GM19238 (cell line): ENCODE data around the gene KRT27.
"Not testable (repeated sequence)": the region's sequence is repeated elsewhere in the genome, so short reads cannot be mapped to it uniquely, and the experiment has no call there.

ENCODE experiments used
- DNase-seq: peaks from one replicate; pipeline ENCODE4 v3.0.0; 2011; ENCODE audit warnings: low spot score; ENCODE audit not compliant: insufficient read length

Gene KRT27

GRCh38 chr17:40760105-40761016, 22.0 kb downstream of the KRT27 start:
- DNase-seq: no peak

- no peak for DNase-seq
These were observed 27.1 kb downstream of the KRT27 start, which contains the start of gene KRT25 for GRCh38 chr17:40755231-40755630. Gene KRT25 (minus strand): TSS chr17:40755331. CDS start chr17:40755271, 60 bp downstream.

- DNase-seq: no peak
These were observed 28.5 kb downstream of the KRT27 start for GRCh38 chr17:40753804-40754203.

- no peak for DNase-seq
These were observed 31.3 kb downstream of the KRT27 start for GRCh38 chr17:40751065-40751464.

GRCh38 chr17:40750391-40750790, 32.0 kb downstream of the KRT27 start:
- no peak for DNase-seq

- not testable (repeated sequence) for DNase-seq
These were observed 33.7 kb downstream of the KRT27 start for GRCh38 chr17:40748666-40749065.

GRCh38 chr17:40738553-40738952, 43.8 kb downstream of the KRT27 start:
- DNase-seq: no peak

- DNase-seq: no peak
These were observed 47.3 kb downstream of the KRT27 start for GRCh38 chr17:40735016-40735415.

GRCh38 chr17:40734018-40734417, 48.3 kb downstream of the KRT27 start:
- no peak for DNase-seq

- DNase-seq: no peak
These were observed 51.4 kb downstream of the KRT27 start for GRCh38 chr17:40730970-40731369.

GRCh38 chr17:40727447-40728231, 54.7 kb downstream of the KRT27 start:
- DNase-seq: no peak

GRCh38 chr17:40726919-40727318, 55.4 kb downstream of the KRT27 start:
- no peak for DNase-seq
